ACC112 (cell line): Measurements from ENCODE around the gene MYO18A.
"Not testable (repeated sequence)": the region's sequence is repeated elsewhere in the genome, so short reads cannot be mapped to it uniquely, and the experiment has no call there.

Source experiments
- H2AFZ ChIP-seq: fragments of 200-600 bp; sonication (generic); one replicate; pipeline ENCODE4 v1.6.0; 2017; ENCODE audit warnings: antibody characterized with exemption, low read length; ENCODE audit not compliant: unreplicated experiment
- H3K27ac ChIP-seq: fragments of 200-600 bp; sonication (generic); 2 replicates; pipeline ENCODE4 v1.5.1; 2014; ENCODE audit warnings: low read depth, mild to moderate bottlenecking, antibody characterized with exemption, low read length, moderate library complexity
- H3K27me3 ChIP-seq: fragments of 200-600 bp; sonication (generic); 2 replicates; pipeline ENCODE4 v1.6.1; 2014; ENCODE audit warnings: mild to moderate bottlenecking, antibody characterized with exemption, low read length, moderate library complexity, mixed read lengths; ENCODE audit not compliant: insufficient read depth
- H3K36me3 ChIP-seq: fragments of 200-600 bp; sonication (generic); 2 replicates; pipeline ENCODE4 v1.6.1; 2016; ENCODE audit warnings: mild to moderate bottlenecking, antibody characterized with exemption, low read length, moderate library complexity, mixed read lengths; ENCODE audit not compliant: insufficient read depth
- H3K4me1 ChIP-seq: fragments of 200-600 bp; sonication (generic); one replicate; pipeline ENCODE4 v1.6.1; 2016; ENCODE audit warnings: low read length, mixed read lengths; ENCODE audit not compliant: insufficient read depth, unreplicated experiment, control insufficient read depth
- H3K4me3 ChIP-seq: fragments of 200-600 bp; sonication (generic); 2 replicates; pipeline ENCODE4 v1.5.1; 2014; ENCODE audit warnings: mild to moderate bottlenecking, low read depth, low read length
- H3K79me2 ChIP-seq: fragments of 200-600 bp; sonication (generic); one replicate; pipeline ENCODE4 v1.6.0; 2016; ENCODE audit warnings: low read length; ENCODE audit not compliant: control insufficient read depth, unreplicated experiment, insufficient read depth

The MYO18A gene

DNA sequence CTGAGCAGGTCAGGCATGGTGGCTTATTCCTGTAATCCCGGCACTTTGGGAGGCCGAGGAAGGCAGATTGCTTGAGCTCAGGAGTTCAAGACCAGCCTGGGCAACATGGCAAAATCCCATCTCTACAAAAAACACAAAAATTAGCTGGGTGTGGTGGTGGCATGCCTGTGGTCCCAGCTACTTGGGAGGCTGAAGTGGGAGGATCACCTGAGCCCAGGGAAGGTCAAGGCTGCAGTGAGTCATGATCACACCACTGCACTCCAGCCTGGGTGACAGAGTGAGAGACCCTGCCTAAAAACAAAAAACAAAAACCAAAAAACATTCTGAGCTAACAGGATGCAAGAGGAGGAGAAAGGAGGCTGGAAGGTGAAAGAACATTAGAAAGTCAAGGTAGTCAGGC lies 33.0 kb downstream of the MYO18A start:
- not testable (repeated sequence) for H3K79me2 ChIP-seq, H3K36me3 ChIP-seq, H3K4me3 ChIP-seq, H2AFZ ChIP-seq, H3K27me3 ChIP-seq, H3K27ac ChIP-seq
- peaks cover 46% of the 10 kb centered on the region for H3K4me1 ChIP-seq

DNA sequence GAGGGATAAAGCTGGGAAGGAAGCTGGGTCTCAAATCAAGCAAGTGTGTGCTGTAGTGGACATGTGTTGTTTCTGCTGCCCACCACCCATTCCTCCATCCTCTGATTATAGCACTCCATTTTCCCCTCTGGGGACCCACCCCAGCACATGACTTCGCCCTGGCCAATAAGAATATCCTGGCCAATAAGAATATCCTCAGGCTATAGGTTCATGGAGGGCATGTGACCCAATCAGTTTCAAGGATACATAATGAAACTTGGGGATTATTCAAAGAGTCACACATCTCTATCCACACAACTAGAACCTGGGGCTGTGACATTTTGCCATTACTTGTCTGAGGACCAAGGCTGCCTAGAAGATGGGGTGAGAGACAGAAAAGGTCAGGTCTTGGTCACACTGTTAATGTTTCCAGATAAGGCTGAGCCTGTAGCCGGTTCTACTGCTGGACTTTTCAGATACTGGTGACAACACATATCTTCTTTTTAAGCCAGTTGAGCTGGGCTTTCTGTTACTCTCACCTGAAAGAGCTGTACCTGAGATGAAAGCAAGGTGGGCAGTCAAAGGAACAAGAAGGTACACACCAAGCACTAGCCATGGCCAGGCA lies 33.7 kb downstream of the MYO18A start:
- H3K4me1 ChIP-seq: peaks cover 44% of the 10 kb centered on the region

DNA sequence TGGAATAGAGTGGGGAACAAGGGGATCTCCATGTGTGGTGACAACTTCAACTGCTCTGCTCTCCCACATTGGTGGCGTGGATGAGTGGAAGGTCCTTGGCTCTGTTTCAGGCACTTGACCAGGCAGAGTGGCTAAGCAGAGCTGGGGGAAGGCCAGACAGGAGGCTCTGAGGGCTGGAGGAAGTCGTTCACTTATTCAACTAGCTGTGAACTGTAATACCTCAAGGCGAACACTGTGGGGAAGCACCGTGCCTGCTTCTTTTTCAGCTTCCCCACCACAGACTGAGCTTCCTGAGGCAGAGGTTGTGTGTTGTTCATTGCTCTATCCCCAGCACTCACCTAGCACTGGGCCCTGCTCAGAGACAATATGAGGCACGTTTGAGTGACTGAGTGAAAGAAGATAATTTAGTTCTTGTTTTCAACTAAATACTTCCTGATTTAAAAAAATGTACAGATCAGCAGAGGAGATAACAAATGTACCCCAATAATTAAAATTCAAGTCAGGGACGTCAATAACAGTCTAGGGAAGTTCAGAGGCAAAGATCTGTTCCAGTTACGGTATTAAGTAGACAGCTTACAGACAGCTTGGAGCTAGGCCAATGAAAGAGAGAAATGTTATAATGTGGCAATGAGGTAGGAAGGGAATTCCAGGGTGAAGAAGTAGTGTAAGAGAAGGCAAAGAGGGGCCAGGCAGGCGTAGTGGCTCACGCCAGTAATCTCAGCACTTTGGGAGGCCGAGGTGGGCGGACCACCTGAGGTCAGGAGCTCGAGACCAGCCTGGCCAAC lies 34.7 kb downstream of the MYO18A start:
- Histone ChIP-seq H3K79me2 (no peaks in the 10 kb centered on the region), H3K4me3 (no peak overlapping the region), H2AFZ (no peak overlapping the region), H3K27me3 (no peaks in the 10 kb centered on the region), H3K36me3 (no peaks in the 10 kb centered on the region), H3K4me1 (peaks cover 50% of the 10 kb centered on the region), H3K27ac (no peak overlapping the region)

More for the DNA sequence above, 33.7 kb downstream of the MYO18A start:
- Histone ChIP-seq H3K79me2 (no peaks in the 10 kb centered on the region), H3K27ac (no peak overlapping the region), H3K27me3 (no peaks in the 10 kb centered on the region), H2AFZ (no peak overlapping the region), H3K4me3 (no peak overlapping the region), H3K36me3 (no peaks in the 10 kb centered on the region)

DNA sequence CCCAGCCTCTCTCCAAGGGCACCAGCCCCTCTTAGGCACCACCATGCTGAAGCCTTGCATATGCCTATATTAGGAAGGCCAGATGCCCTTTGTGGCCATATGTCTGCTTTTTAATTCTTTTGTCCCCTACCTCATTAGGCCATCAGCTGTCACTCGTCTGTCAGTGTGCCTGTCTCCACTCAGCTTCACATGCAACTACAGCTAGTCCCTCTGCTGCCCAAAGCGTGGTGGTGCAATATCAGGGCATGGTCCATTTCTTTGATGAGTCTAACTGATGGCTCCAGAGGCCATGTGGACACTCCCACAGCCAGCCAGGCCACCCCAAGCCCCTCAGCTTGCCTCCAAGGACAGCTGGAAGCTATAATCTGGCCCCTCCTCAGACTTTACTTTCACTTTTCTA lies 36.3 kb downstream of the MYO18A start:
- Histone ChIP-seq H2AFZ (no peak overlapping the region), H3K4me1 (peaks cover 54% of the 10 kb centered on the region), H3K79me2 (no peaks in the 10 kb centered on the region), H3K36me3 (no peaks in the 10 kb centered on the region), H3K4me3 (no peak overlapping the region), H3K27me3 (no peaks in the 10 kb centered on the region), H3K27ac (no peak overlapping the region)

- no peaks in the 10 kb centered on the region for H3K79me2 ChIP-seq
- H3K27me3 ChIP-seq: no peaks in the 10 kb centered on the region
- no peak overlapping the region for H3K4me3 ChIP-seq
- peaks cover 76% of the 10 kb centered on the region for H3K4me1 ChIP-seq
- no peak overlapping the region for H2AFZ ChIP-seq
- H3K27ac ChIP-seq: no peak overlapping the region
- H3K36me3 ChIP-seq: no peaks in the 10 kb centered on the region
Measured at GRCh38 chr17:29141514-29141876, 38.7 kb downstream of the MYO18A start.

DNA sequence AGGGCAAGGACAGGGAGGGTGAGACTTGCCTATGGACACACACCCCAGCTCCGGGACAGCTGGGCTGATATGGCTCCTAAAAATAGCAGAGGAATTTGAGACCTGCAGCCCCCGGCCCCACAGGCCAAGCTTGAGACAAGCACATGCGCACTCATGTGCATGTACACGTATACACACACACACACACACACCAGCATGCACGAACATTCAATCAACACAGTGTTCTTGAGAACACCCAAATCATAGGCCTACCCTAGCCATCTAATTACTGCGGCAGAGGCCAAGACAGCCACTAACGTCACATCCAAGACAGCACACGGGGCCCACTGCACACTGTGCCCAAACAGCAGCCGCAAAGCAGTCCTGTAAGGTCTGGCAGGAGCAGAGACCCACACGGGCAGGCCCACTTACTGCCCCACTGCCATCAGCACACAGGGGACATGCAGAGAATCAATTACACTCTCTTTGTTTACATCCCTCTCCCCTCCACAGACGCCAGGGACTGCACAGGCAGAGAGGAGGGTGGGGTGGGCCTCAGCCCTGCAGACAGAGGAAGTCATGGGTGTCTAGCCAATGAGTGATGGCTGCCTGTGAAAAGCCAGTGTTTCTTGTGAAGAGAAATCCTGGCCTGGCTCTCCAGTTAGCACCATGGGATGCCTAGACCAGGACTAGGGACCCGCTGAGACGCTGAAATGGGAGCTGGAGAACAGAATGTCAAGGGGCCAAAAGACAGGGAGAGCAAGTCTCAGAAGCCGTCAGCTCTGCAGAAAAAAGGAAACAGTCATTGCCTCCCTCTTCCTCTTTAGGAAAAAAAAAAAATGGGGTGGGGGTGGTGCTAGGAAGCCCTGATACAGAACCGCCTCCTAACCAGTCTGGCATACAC lies 39.3 kb downstream of the MYO18A start:
- Histone ChIP-seq H3K36me3 (no peaks in the 10 kb centered on the region), H3K27me3 (no peaks in the 10 kb centered on the region), H3K79me2 (no peaks in the 10 kb centered on the region), H3K4me1 (peaks cover 76% of the 10 kb centered on the region), H2AFZ (no peak overlapping the region), H3K27ac (no peak overlapping the region), H3K4me3 (peak overlapping the region; percentile 68)

GRCh38 chr17:29140051-29140621 lies 40.1 kb downstream of the MYO18A start:
- Histone ChIP-seq H3K4me1 (peaks cover 70% of the 10 kb centered on the region), H2AFZ (peak overlapping the region; percentile 52), H3K27me3 (no peaks in the 10 kb centered on the region), H3K4me3 (peak overlapping the region; percentile 68), H3K79me2 (no peaks in the 10 kb centered on the region), H3K36me3 (no peaks in the 10 kb centered on the region), H3K27ac (peak overlapping the region; percentile 31; the same call in 1 of the 2 replicates)

DNA sequence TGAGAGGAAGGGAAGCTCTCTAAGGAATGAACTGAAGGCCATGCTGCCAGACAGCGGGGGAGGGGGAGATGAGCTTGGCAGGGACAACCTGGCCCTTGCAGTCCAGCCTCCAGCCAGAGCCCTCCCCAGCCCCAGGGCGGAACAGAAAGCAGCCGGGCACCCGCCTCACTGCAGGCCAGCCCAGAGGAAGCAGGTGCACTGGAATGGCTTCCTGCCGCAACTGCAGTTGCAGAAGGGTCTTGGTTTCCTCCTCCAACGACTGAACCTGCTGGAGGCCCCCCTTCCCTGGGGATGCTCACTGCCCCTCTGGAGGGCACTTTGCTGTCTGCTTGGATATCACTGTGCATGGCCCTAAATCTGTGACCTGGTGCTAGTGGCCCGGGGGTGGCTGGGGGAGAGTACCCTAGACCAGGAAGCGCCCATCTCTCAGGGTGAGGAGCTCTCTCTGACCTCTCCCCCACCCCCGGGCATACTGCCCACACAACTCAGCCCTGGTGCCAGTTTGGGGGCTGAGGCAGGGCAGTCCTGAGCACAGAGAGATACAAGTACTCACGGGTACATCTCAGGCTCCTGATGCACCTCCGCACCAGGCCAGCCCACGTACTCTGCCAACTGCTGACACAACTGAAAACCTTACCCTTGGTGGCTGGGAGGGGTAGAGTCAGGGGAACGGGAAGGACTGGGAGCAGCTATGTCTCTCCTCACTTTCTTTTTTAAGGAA lies 41.1 kb downstream of the MYO18A start:
- peaks cover 65% of the 10 kb centered on the region for H3K4me1 ChIP-seq
- peak overlapping the region; percentile 68 for H3K4me3 ChIP-seq
- no peak overlapping the region for H3K27ac ChIP-seq
- no peaks in the 10 kb centered on the region for H3K79me2 ChIP-seq
- H3K36me3 ChIP-seq: no peaks in the 10 kb centered on the region
- no peaks in the 10 kb centered on the region for H3K27me3 ChIP-seq
- no peak overlapping the region for H2AFZ ChIP-seq

DNA sequence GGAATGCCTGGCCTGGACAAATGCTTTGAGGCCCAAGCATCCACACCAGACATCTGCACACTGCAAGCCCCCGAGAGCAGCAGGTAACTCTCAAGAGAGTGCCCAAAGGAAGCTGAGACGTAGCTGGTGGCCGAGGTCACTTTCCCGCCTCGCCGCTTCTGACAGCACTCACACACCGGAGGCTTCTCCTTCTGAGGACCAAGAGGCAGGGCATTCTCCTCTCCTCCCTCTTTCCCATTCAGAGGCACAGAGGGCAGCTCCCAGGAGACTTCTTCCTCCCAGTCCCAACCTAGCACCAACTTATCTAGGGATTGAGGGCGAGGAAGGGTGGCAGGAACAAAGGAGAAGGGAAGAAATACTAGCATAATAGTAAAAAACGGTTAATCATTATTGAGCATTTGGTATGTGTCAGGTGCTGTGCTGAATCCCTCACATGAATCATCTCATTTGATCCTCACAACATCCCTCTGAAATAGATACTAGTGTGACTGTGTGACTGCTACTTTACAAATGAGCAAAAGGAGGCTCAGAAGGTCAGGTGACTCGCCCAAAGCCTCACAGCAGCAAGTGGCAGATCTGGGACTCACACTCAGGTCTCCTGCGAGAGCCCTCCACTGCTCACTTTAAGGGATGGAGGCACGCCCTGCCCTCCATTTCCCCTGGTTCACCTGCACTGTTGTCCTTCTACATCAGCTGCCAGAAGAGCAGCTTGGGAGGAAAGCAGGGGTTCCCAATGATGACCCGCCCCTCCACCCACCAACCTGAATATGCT lies 41.8 kb downstream of the MYO18A start:
- Histone ChIP-seq H3K4me1 (peaks cover 65% of the 10 kb centered on the region), H3K36me3 (no peaks in the 10 kb centered on the region), H3K79me2 (no peaks in the 10 kb centered on the region), H3K27me3 (no peaks in the 10 kb centered on the region), H3K27ac (no peak overlapping the region), H2AFZ (no peak overlapping the region), H3K4me3 (no peak overlapping the region; the same call in 1 of the 2 replicates)
